GM12892 (cell line): Measurements from ENCODE around the gene RSPH1.

Experiments used
- POLR2AphosphoS5 ChIP-seq: IDR thresholded peaks from 2 replicates; pipeline ENCODE4 v1.6.1; 2011; ENCODE audit warnings: low read depth, low read length, control low read depth
- TAF1 ChIP-seq: IDR thresholded peaks from 2 replicates; pipeline ENCODE4 v1.6.1; 2011; ENCODE audit warnings: low read depth, mild to moderate bottlenecking, control low read depth, low read length, borderline replicate concordance

- no peak for TF ChIP-seq TAF1
- TF ChIP-seq POLR2AphosphoS5: no peak
These were observed 5.3 kb downstream of the RSPH1 start for GRCh38 chr21:42490720-42491119.
